HG03045 (cell line): ENCODE data around the gene RIBC1.
"Not testable (repeated sequence)": the region's sequence is repeated elsewhere in the genome, so short reads cannot be mapped to it uniquely, and the experiment has no call there.

ENCODE experiments used
- ATAC-seq: cut with Tn5 transposase; IDR thresholded peaks from one replicate; pipeline ENCODE4 v1.9.1; 2021; ENCODE audit warnings: mild to moderate bottlenecking, moderate library complexity; ENCODE audit not compliant: unreplicated experiment

Gene RIBC1

DNA sequence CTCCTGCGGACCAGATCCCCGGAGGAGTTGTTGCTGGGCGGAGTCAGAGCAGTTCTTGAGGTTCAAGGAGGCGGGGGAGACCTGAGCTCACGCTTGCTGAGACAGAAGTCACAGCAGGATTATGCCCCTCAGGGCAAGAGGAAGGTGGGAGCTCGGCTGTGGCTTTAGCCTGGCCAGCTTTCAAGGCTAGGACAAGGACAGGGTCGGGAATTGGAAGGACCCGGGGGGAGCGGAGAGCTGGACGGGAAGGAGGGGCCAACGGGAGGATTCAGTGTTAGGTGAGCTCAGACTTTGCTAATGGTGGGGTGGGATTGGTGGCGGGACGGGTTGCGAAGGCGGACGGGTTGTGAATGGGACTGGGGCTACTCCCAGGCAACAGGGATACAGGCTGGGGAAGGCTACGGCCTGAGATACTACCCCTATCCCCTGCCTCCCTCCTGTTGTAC is at the start of gene RIBC1:
Gene RIBC1, plus strand, starts transcription at position 13 of the 446 bp plus-strand sequence. CDS start 3,404 bp downstream, outside the sequence.
- ATAC-seq, result no peak

- ATAC-seq, result no peak
These were observed 49.4 kb upstream of the RIBC1 start for GRCh38 chrX:53373307-53373706.

DNA sequence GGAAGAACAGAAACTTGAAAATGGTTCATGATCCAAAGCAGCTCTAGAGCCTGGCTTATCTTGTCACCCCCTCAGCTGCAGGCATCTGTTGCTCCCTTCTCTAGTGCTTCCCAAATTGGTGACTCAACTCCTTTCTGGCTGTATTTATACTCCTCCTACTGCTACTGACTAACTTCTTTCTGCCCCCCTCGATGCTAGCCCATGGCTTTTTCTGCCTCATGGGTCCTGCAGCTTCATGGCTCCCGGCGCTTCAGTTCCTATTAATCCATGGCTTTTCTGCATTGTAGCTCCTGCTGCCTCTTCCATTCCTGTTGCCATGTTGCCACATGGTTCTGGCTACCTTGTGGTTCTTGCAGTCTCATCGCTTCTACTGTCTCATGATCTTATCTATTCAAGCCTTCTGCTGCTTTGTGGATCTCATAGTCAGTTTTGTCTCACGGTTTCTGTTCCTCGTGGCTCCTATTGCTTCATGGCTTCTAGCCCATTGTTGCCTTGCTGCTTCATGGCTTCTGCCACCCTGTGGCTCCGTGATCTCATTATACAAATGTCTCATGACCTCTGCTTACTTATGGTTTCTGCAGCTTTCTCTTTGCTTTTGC is 48.4 kb upstream of the RIBC1 start:
- ATAC-seq, result no peak

GRCh38 chrX:53374923-53375322 is 47.8 kb upstream of the RIBC1 start:
- no peak for ATAC-seq

DNA sequence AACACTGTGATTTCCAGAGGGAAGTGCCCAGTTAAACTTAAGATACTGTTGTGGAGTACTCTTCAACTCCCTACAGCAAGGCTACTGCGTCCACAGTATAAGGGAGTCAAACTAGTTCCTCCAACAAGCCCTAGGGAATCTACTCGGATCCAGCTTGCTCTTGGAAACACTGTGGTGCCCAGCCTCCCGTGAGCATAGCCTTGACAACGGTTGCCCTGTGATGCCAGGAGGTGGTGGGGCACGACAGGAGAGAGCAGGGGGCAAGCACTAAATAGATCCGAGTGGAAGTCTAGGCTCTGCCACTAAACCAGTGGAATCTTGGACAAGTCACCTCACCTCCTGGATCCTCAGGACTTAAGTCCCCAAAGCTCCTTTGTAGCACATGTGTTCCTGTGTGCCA is 45.8 kb upstream of the RIBC1 start:
- ATAC-seq, result no peak

DNA sequence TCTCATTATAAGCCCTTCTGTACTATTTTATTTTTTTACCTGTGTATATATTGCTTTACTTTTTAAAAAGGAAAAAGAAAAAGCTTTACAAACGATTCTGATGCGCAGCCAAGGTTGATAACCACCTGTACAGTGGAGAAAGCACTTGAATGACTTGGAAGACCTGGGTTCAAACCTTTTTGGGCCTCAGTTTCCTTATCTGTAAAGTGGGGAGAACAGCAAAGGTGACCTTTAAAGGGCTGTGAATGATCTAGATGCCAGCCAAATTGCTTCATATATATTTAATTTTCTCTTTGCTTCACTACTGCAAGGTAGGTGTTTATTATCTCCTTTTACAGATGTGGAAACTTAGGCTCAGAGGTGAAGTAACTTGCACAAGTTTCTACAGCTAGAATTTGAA is 45.2 kb upstream of the RIBC1 start:
- ATAC-seq, result no peak

GRCh38 chrX:53379008-53379710 is 43.5 kb upstream of the RIBC1 start:
- no peak for ATAC-seq

- ATAC-seq, result no peak
These were observed 42.9 kb upstream of the RIBC1 start for GRCh38 chrX:53379747-53380146.

- no peak for ATAC-seq
These were observed 39.1 kb upstream of the RIBC1 start for GRCh38 chrX:53383376-53384076.

- ATAC-seq, result no peak
These were observed 26.9 kb upstream of the RIBC1 start for GRCh38 chrX:53395605-53396298.

DNA sequence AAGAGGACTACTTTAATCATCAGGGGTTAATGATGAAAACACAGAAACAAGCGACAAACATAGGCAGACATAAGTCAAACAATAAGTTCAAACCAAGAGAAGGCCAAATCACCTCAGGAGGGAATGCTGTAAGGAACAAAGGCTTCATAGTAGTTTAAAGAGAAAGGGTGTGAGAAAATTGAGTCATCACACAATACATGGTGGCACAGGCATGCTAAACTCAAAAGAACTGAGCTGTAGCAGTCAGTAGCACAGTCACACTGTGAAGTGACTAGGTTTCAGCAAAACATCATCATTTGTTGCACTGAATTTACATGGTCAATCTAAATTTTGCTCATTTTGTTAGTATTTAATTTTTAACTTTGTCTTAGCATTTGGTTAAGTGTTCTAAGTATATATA is 24.5 kb upstream of the RIBC1 start:
- ATAC-seq, result no peak

- no peak for ATAC-seq
These were observed 19.1 kb upstream of the RIBC1 start for GRCh38 chrX:53403535-53403934.

DNA sequence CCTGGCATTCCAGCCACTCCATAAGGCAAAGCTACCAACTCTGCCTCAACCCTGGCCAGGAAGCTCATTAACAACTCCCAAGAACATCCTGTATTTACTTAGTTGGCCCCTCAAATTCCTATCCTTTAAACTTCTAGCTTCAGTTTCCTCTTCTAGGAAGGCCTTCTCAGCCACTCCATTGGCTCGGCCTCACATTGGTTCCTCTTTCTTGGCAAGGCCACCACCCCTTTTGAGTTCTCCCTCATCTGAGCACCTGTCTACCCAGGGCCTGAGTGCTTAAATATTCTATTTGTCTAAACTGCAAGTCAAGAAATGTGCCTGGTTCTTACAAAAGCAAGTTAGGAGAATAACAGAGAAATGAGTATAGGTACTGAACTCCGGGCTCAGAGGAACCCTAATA is 10.2 kb upstream of the RIBC1 start:
- no peak for ATAC-seq

GRCh38 chrX:53420351-53420750 is 2.3 kb upstream of the RIBC1 start:
- not testable (repeated sequence) for ATAC-seq

DNA sequence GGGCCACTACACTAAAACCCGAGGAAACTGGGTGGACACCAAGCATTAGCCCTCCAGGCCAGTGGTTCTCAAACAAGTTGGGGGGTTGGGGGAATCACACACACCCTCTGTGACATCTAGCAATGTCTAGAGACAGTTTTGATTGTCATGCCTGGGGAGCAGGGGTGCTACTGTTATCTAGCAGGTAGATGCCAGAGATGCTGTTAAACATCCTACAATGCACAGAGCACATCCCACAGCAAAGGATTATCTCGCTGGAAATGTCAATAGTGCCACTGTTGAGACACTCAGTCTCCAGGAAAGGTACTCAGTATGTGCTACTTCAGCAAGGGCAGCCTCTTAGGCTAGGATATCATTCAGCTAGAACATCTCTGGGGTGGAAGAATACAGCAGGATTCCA is 1.5 kb upstream of the RIBC1 start:
- ATAC-seq, result no peak

DNA sequence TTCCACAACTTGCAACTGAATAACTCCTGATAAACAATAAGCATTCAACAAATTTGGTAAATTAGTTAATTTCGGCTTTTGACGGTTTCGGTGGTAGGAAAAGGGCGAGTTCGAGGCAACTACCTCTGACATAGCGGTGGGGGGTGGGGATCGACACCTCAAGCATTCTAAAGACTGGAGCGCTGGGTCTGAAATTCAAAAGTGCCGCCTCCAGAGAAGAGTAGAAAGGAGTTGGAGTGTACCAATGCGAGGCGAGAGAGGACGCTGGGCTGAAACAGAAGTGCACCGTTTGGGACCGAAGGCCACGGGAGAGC is 944 bp upstream of the RIBC1 start:
- ATAC-seq, result peak; percentile 7

- peak; percentile 91 for ATAC-seq
These were observed 400 bp upstream of the RIBC1 start, which contains the start of gene SMC1A for GRCh38 chrX:53422086-53422860. SMC1A (minus strand) TSS chrX:53422654; CDS start chrX:53422600, 54 bp downstream.

DNA sequence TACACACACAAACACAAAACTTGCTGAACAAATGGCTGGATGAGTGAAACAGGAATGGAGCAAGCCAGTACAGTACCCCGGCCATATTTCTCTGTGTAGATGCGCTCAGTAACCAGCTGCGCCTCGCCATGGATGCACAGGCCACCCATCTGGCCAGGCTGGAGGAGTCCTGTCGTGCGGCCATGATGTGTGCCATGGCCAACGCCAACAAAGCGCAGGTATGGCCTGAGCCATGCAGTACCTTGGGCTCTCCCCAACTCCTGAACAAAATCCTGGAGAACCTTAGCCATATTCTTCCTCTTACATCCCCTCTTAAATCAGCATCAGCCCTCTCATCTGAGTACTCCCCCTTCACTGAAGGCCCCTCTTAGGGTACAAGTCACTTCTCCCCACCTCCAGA is 7.1 kb downstream of the RIBC1 start:
- ATAC-seq, result no peak

DNA sequence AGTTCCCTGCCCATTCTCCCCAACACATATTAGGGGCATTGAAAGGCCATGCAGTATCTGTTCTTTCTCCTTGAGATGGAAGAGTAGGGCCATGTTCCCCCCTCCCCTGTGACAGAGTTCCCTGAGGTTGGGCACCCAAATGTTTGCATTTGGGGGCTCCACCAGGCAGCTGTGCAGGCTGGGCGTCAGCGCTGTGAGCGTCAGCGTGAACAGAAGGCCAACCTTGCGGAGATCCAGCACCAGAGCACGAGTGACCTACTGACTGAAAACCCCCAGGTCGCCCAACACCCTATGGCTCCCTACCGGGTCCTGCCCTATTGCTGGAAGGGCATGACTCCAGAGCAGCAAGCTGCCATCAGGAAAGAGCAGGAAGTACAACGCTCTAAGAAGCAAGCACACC is 7.6 kb downstream of the RIBC1 start:
- no peak for ATAC-seq
